Chondrocyte (in vitro differentiated cells): ENCODE data around the gene COX19. TPM values are rescaled to one million over a fixed set of nuclear protein-coding genes. Genes with fewer than 3 reads are reported as not detected.
A peak's percentile ranks its signal among the peaks of the same experiment; 100 is the strongest.
"Not testable (repeated sequence)": the region's sequence is repeated elsewhere in the genome, so short reads cannot be mapped to it uniquely, and the experiment has no call there.

Experiments
- DNase-seq: peaks from one replicate; pipeline ENCODE4 v3.0.0; 2021; ENCODE audit warnings: mixed read lengths, low spot score
- H3K27ac Mint-ChIP-seq: one replicate; pipeline ENCODE4 v1.8.0; 2021; ENCODE audit warnings: mild to moderate bottlenecking, moderate library complexity, mixed read lengths; ENCODE audit not compliant: unreplicated experiment
- H3K27me3 Mint-ChIP-seq: 2 replicates; pipeline ENCODE4 v1.8.0; 2021; ENCODE audit warnings: low read depth, mixed read lengths
- H3K36me3 Mint-ChIP-seq: 2 replicates; pipeline ENCODE4 v1.8.0; 2021; ENCODE audit warnings: low read depth, mixed read lengths
- H3K4me1 Mint-ChIP-seq: 2 replicates; pipeline ENCODE4 v1.8.0; 2021; ENCODE audit warnings: low read depth, mild to moderate bottlenecking, mixed read lengths
- H3K4me3 Mint-ChIP-seq: one replicate; pipeline ENCODE4 v1.8.0; 2021; ENCODE audit warnings: mild to moderate bottlenecking, moderate library complexity, mixed read lengths; ENCODE audit not compliant: unreplicated experiment
- H3K9me3 Mint-ChIP-seq: 2 replicates; pipeline ENCODE4 v1.8.0; 2021; ENCODE audit warnings: low read depth, mixed read lengths
- total RNA-seq: library from RNA; stranded (reverse); gene quantifications from 3 replicates; pipeline ENCODE4 v1.2.1, GENCODE V29; 2021
- TF ChIP-seq, protein P1 (sequence below): fragments of 200-600 bp; sonication (generic); IDR thresholded peaks from 2 replicates; pipeline ENCODE4 v1.5.0; 2021; ENCODE audit warnings: antibody characterized with exemption, mild to moderate bottlenecking, moderate library complexity

The COX19 gene
- total RNA-seq, 1 donor from 2014 or later: 9.6 TPM

DNA sequence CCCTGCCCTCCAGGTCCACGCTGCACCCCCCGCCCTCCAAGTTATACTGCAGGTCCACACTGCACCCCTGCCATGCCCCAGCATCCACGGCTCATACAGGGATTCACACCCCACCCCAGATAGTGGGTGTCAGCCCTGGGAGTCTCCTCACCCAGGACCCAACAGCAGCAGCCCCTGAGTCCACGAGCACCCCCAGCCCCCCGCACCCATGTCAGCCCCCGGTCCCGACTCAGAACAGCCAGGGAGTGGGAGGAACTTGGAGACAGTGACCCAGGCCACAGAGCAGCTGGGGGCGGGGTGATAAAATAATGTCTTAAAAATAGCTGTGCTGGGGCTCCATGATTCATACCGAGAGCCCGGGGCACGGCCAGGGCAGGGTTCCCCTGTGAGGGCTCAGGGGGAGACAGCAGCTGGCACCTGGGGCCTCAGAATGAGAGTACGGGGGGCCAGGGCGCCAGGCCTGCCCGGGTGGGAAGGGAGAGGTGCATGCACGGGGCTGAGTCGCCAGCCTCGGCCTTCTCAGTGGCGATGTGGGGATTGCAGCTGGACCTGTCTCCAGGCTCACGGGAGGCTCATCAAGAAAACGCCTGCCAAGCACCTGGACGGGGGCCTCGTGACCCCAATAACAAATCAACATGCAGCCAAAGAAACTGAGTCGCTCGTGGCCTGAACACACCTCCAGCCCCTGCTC is 50.7 kb downstream of the COX19 start:
- no peak overlapping the region for H3K4me3 Mint-ChIP-seq
- no peak overlapping the region for H3K27ac Mint-ChIP-seq
- H3K27me3 Mint-ChIP-seq: no peaks in the 10 kb centered on the region
- DNase-seq: peak; percentile 82
- TF ChIP-seq, protein P1, sequence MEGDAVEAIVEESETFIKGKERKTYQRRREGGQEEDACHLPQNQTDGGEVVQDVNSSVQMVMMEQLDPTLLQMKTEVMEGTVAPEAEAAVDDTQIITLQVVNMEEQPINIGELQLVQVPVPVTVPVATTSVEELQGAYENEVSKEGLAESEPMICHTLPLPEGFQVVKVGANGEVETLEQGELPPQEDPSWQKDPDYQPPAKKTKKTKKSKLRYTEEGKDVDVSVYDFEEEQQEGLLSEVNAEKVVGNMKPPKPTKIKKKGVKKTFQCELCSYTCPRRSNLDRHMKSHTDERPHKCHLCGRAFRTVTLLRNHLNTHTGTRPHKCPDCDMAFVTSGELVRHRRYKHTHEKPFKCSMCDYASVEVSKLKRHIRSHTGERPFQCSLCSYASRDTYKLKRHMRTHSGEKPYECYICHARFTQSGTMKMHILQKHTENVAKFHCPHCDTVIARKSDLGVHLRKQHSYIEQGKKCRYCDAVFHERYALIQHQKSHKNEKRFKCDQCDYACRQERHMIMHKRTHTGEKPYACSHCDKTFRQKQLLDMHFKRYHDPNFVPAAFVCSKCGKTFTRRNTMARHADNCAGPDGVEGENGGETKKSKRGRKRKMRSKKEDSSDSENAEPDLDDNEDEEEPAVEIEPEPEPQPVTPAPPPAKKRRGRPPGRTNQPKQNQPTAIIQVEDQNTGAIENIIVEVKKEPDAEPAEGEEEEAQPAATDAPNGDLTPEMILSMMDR: no peak
- no peaks in the 10 kb centered on the region for H3K9me3 Mint-ChIP-seq
- peaks cover 28% of the 10 kb centered on the region for H3K4me1 Mint-ChIP-seq
- no peaks in the 10 kb centered on the region for H3K36me3 Mint-ChIP-seq

DNA sequence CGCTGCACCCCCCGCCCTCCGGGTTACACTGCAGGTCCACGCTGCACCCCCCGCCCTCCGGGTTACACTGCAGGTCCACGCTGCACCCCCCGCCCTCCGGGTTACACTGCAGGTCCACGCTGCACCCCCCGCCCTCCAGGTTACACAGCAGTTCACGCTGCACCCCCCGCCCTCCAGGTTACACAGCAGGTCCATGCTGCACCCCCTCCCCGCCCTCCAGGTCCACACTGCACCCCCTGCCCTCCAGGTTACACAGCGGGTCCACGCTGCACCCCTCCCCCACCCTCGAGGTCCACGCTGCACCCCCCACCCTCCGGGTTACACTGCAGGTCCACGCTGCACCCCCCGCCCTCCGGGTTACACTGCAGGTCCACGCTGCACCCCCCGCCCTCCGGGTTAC is 51.3 kb downstream of the COX19 start:
- H3K36me3 Mint-ChIP-seq, H3K27me3 Mint-ChIP-seq, H3K4me3 Mint-ChIP-seq, H3K9me3 Mint-ChIP-seq, H3K27ac Mint-ChIP-seq: not testable (repeated sequence)
- DNase-seq: peak; percentile 90
- H3K4me1 Mint-ChIP-seq: peaks cover 23% of the 10 kb centered on the region

DNA sequence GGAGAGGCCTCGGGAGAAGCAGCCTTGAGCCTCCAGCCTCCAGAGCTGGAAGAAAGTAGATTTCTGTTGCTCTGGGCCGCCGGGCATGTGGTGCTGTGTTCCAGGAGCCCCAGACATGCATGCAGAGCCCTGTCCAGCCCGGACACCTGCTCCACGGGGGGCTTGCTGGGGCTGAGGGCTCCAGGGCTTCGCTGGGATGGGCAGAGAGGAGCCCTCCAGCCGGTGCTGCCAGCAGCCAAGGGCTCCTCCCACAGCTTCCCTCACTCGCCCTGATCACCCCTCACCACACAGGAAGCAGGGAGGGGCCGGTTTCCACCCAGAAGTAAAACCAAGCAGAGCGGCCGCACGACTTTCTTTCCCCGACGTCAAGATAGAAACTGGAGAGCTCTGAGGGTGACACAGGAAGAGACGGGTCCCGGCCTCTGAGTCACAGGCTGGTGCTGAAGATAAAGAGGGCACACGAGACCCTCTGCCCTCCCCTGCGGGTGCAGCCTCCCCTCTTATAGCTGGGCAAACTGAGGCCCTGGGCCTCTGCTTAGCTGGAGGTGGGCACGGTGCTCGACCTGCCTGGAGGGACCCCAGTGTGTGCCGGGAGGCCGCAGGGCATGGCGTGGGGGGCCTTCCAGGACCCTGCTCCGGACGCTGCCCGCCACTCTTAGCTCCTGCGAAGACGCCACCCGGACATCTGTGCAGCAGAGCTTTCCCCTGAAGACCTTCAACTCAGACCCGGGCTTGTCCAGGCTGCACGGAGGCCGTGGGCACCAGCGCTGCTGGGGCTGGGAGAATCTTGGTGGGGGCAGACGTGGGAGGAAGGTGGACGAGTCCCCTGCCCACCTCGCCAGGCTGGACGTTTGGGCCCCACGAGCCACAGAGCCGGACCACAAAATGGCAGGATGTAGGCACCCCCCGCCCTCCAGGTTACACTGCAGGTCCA is 52.0 kb downstream of the COX19 start:
- H3K27me3 Mint-ChIP-seq: no peaks in the 10 kb centered on the region
- peaks cover 17% of the 10 kb centered on the region for H3K4me1 Mint-ChIP-seq
- no peak overlapping the region for H3K27ac Mint-ChIP-seq
- H3K4me3 Mint-ChIP-seq: no peak overlapping the region
- no peaks in the 10 kb centered on the region for H3K36me3 Mint-ChIP-seq
- H3K9me3 Mint-ChIP-seq: no peaks in the 10 kb centered on the region
- DNase-seq: peak; percentile 87
- TF ChIP-seq, protein P1: no peak

DNA sequence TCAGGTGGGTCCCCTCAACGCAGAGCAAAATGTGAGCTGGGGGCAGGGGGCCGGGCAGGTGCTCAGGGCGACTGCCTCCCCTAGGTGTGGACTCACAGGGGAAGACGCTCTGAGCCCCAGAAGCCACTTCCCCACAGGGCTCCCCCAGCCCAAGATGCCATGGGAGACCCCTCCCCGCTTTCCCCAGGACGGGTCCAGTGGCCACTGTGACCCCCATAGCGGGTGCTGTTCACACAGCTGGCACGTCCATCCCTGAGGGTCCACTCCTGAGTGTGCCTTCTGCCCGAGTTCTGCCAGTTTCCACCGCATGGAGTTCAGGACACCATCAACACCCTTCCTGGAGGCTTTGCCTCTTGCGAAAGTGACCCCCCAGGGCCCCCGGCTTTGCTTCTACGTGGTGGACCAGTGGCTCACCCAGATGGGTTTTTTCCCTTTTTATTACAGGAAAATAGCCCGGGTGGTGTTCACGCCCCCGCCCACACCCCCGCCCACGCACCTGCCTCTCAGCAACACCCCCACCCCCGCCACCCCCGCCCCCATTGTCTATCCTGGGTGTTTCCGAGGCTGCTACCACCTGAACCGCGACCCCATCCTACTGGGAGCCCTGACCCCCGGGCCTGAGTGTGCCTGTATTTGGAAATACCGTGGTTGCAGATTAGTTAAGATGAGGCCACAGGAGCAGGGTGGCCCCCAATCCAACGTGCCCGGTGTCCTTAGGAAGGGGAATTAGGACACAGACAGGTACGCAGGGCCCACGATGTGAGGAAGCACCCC is 52.8 kb downstream of the COX19 start:
- H3K4me1 Mint-ChIP-seq: peaks cover 15% of the 10 kb centered on the region
- no peak overlapping the region for H3K4me3 Mint-ChIP-seq
- TF ChIP-seq, protein P1: no peak
- no peaks in the 10 kb centered on the region for H3K36me3 Mint-ChIP-seq
- DNase-seq: peak; percentile 77
- H3K27me3 Mint-ChIP-seq: no peaks in the 10 kb centered on the region
- H3K9me3 Mint-ChIP-seq: no peaks in the 10 kb centered on the region
- H3K27ac Mint-ChIP-seq: no peak overlapping the region

DNA sequence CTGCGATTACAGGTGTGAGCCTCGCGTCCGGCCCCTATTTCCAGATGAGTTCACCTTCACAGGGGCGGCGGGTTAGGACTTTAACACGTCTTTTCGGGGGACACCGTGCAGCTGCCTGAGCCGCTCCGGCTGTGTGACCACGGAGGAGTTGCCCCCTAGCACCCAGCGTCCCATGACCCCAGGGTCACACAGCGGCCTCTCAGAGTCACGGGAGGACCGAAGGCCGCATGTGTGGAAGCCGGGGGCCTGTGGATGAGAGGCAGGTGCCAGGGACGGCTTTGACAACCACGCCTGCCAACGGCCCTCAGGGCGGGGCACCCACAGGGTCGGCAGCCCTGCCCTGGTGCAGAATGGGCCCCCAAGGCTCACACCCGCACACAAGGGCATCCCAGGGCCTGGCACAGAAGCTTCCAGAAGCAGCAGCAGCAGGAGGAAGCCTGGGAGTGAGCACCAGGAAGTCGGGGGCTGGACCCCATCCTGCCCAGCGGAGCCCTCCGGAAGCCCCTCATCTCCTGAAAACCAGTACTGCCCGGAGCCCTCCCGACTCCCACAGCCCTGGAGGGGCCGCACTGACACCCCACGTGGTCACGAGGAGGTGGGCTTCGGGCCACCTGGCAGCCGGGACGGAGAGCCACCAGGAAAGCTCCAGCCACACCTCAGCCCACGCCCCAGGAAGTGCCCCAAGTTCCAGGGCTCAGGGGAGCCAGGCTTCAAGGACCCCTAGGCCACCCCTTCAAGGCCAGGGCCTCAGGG is 53.6 kb downstream of the COX19 start:
- TF ChIP-seq, protein P1: no peak
- H3K4me3 Mint-ChIP-seq: no peak overlapping the region
- DNase-seq: peak; percentile 84

More for the DNA sequence above, 53.6 kb downstream of the COX19 start:
- no peaks in the 10 kb centered on the region for H3K36me3 Mint-ChIP-seq
- no peaks in the 10 kb centered on the region for H3K27me3 Mint-ChIP-seq
- H3K27ac Mint-ChIP-seq: no peak overlapping the region
- peaks cover 15% of the 10 kb centered on the region for H3K4me1 Mint-ChIP-seq
- H3K9me3 Mint-ChIP-seq: no peaks in the 10 kb centered on the region
